Dedifferentiated amniotic fluid mesenchymal stem cell (primary cell): Measurements from ENCODE around the gene PKD1.

Experiments used
- DNase-seq: peaks from one replicate; pipeline ENCODE4 v3.0.0-alpha.2; 2016; ENCODE audit errors: extremely low spot score

Gene PKD1

GRCh38 chr16:2087748-2088631 is 47.7 kb downstream of the PKD1 start:
- no peak for DNase-seq

- DNase-seq: no peak
These were observed 48.6 kb downstream of the PKD1 start for GRCh38 chr16:2086812-2087747.

DNA sequence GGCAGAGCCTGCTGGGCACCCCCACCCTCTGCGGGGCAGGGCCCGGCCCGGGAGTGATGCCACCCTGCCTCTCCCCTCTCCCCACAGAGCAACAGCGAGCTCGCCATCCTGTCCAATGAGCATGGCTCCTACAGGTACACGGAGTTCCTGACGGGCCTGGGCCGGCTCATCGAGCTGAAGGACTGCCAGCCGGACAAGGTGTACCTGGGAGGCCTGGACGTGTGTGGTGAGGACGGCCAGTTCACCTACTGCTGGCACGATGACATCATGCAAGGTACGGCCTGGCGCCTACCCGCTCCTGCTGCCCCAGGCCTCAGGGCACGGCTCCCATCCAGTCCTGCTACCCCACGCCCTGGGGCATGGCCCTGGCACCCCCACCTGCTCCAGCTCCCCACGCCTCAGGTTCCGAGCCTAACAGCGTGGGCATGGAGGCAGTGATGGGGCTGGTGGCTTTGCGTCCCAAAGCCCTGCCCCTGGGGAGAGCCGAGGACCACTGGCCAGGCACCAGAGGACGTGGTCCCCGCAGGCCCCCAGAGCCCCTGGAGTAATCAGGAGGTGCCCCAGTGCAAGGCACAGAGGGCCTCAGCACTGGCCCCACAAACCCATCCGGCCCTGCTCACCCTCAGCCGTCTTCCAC is 49.5 kb downstream of the PKD1 start:
- DNase-seq: no peak

- DNase-seq: no peak
These were observed 50.0 kb downstream of the PKD1 start for GRCh38 chr16:2085669-2086068.

DNA sequence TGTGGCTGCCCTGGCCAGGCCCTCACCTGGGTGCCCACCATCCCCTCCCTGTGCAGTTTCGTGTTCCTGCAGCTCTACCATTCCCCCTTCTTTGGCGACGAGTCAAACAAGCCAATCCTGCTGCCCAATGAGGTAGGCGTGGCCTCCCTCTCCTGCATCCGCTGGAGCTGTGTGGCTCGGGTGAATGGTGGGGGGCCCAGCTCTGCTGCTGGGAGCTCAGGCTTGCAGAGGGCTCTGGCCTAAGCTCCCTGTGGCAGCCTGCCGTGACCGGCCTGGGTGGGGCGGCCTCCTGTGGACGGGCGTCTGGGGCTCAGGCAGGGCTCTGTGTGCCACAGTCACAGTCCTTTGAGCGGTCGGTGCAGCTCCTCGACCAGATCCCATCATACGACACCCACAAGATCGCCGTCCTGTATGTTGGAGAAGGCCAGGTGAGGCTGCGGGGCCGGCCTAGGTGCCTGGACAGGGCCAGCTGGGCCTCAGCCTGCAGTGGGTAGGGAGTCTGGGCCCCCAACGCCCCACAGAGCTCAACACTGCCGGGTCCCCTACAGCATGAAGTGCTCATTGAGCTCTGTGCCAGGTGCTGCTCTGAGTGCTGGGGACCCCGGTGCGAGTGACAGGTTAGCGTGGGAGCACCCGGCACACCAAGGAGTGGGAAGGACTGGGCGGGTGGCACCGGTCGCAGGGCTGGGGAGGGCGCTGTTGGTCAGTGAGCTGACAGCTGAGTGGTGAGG is 50.6 kb downstream of the PKD1 start:
- DNase-seq: no peak

DNA sequence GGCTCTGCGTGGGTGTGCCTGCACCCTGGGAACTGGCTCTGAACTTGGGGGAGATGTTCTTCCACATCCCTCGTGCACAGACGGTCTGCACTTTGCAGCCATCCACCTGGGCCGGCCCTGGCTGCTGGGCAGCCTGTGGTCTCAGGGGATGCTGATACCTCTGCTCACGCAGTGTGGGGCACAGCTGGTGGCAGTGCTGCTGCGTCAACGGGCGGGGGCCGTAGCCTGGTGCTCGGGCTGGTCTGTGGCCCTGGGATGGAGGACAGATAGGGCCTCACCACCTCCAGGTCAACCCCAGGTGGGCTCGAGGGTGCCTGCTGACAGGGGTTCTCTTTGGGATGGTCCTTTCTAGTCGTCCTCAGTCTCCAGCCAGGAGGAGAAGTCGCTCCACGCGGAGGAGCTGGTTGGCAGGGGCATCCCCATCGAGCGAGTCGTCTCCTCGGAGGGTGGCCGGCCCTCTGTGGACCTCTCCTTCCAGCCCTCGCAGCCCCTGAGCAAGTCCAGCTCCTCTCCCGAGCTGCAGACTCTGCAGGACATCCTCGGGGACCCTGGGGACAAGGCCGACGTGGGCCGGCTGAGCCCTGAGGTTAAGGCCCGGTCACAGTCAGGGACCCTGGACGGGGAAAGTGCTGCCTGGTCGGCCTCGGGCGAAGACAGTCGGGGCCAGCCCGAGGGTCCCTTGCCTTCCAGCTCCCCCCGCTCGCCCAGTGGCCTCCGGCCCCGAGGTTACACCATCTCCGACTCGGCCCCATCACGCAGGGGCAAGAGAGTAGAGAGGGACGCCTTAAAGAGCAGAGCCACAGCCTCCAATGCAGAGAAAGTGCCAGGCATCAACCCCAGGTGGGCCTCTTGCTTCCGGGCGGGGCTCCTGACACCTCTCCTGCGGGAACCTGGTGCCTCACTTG is 51.6 kb downstream of the PKD1 start:
- DNase-seq: no peak

DNA sequence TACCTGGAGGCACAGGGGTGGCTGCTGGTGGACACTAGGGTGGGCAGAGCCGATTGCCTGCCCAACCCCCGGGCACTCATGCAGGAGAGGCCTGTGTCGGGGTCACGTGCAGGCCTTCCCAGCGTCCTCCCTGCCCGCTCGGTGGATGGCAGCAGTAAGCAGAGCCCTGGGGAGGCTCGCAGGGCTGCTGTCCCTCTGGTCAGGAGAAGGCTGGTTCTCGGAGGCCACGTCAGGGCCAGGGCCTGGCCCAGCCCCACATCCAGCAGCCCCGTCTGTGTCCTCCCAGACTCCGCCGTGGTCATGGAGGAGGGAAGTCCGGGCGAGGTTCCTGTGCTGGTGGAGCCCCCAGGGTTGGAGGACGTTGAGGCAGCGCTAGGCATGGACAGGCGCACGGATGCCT is 52.3 kb downstream of the PKD1 start:
- no peak for DNase-seq

DNA sequence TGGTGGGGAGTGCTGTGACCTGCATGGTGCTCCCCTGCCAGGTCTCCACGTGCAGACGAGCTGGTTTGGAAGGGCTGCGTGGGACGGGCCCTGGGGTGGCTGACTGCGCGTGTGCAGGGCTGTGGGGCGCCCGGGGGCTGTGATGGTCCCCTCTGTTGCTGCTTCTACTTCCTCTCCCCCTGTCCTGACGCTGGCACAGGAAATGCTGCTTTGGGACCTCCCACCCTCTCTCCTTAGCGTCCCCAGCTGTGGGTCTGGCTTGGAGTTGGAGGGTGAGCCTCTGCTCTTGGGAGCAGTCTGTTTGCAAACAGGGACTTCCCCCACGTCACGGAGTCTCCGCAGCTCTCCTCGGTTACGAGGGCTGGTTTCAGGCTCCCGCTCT is 52.7 kb downstream of the PKD1 start:
- DNase-seq: no peak

- DNase-seq: no peak
These were observed 53.3 kb downstream of the PKD1 start for GRCh38 chr16:2082171-2082982.

GRCh38 chr16:2081201-2082084 is 54.3 kb downstream of the PKD1 start:
- DNase-seq: no peak

- no peak for DNase-seq
These were observed 55.7 kb downstream of the PKD1 start for GRCh38 chr16:2079991-2080390.

- DNase-seq: no peak
These were observed 56.3 kb downstream of the PKD1 start for GRCh38 chr16:2079311-2079800.

GRCh38 chr16:2078691-2079090 is 57.0 kb downstream of the PKD1 start:
- DNase-seq: no peak

DNA sequence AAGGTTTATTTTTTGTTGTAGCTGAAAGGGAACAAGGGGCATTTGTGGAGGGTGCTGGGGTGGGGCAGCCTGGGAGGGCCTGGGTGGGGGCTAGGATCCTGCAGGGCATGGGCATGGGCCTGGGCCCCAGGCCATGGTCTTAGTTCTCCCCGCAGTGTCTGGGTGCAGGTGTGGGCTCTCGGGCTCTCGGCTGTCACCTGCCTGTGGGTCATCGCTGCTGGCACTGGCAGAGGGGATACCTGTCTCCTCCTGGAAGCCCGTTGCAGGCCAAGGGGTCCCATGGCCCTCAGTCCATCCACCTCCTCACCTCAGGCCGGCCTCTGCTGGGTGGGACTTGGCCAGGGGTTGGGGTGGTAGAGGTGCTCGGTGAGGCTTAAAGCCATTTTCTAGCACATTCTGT is 57.6 kb downstream of the PKD1 start:
- DNase-seq: no peak

GRCh38 chr16:2077696-2078095 is 58.0 kb downstream of the PKD1 start:
- DNase-seq: no peak

- no peak for DNase-seq
These were observed 58.7 kb downstream of the PKD1 start for GRCh38 chr16:2077016-2077415.

GRCh38 chr16:2076072-2076865 is 59.4 kb downstream of the PKD1 start:
- no peak for DNase-seq

DNA sequence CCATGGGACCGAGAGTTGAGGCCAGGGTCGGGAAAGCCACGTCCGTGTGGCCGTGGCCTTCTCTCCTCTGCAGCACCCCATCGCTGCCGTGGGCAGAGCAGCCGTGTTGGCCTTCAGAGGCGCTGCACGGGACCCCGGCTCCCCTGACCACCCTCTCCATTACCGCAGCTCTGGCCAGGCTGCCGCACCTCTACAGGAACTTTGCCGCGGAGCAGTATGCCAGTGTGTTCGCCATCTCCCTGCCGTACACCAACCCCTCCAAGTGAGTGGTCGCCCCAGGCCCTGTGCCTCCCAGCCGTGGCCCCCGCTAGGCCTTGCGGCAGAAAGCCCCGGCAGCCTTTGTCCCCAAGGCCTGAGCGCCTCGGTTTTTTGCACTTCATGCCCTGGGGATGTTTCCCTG is 60.1 kb downstream of the PKD1 start:
- no peak for DNase-seq
